ENCODE measurements around the gene RDH13.
"Not testable (repeated sequence)": the region's sequence is repeated elsewhere in the genome, so short reads cannot be mapped to it uniquely, and the experiment has no call there.

The RDH13 gene

GRCh38 chr19:55010561-55010960 lies 52.4 kb downstream of the RDH13 start:
- not testable (repeated sequence) for DNase-seq

GRCh38 chr19:55008781-55009180 lies 54.2 kb downstream of the RDH13 start:
- DNase-seq, result not testable (repeated sequence)

GRCh38 chr19:55008189-55008588 lies 54.8 kb downstream of the RDH13 start:
- not testable (repeated sequence) for DNase-seq

- not testable (repeated sequence) for DNase-seq
Measured at GRCh38 chr19:55007537-55007936, 55.4 kb downstream of the RDH13 start.

GRCh38 chr19:55006795-55007194 lies 56.2 kb downstream of the RDH13 start:
- DNase-seq, result not testable (repeated sequence)

GRCh38 chr19:55005684-55006488 lies 57.1 kb downstream of the RDH13 start:
- peak; percentile 49 for DNase-seq

- no peak for DNase-seq
Measured at GRCh38 chr19:55000761-55001160, 62.2 kb downstream of the RDH13 start.

- not testable (repeated sequence) for DNase-seq
Measured at GRCh38 chr19:54998751-54999239, 64.2 kb downstream of the RDH13 start.

- DNase-seq, result no peak
Measured at GRCh38 chr19:54995561-54995960, 67.4 kb downstream of the RDH13 start.
